Testis (tissue), 3 donors: ENCODE data around the gene RETSAT. TPM values are rescaled to one million over a fixed set of nuclear protein-coding genes. Genes with fewer than 3 reads are reported as not detected.

Source experiments
- DNase-seq: peaks from one replicate; pipeline ENCODE4 v3.0.0-alpha.2; 2019
- H3K27ac ChIP-seq, 2 donors: fragments of 200-600 bp; sonication (generic); one replicate each; pipeline ENCODE4 v1.5.1; 2019
- H3K27me3 ChIP-seq: fragments of 200-600 bp; sonication (generic); one replicate; pipeline ENCODE4 v1.5.1; 2019
- H3K36me3 ChIP-seq: fragments of 200-600 bp; sonication (generic); one replicate; pipeline ENCODE4 v1.5.1; 2017; ENCODE audit warnings: low read depth; ENCODE audit errors: missing control alignments
- H3K4me1 ChIP-seq: fragments of 200-600 bp; sonication (generic); one replicate; pipeline ENCODE4 v1.5.1; 2019
- H3K4me3 ChIP-seq, 2 donors: fragments of 200-600 bp; sonication (generic); one replicate each; pipeline ENCODE4 v1.5.1; 2017 to 2019
- H3K9me3 ChIP-seq: fragments of 200-600 bp; sonication (generic); one replicate; pipeline ENCODE4 v1.5.1; 2017
- CTCF ChIP-seq, 3 experiments: fragments of 450-650 bp in 2 of 3; fragments of 200-600 bp in 1 of 3; sonication (generic) in 1 of 3; IDR thresholded peaks; one replicate each; pipeline ENCODE4 v1.5.1; 2016 to 2019; ENCODE audit warnings: antibody characterized with exemption in 3 of 3, mild to moderate bottlenecking in 2 of 3, moderate library complexity in 1 of 3
- POLR2A ChIP-seq: fragments of 450-650 bp; IDR thresholded peaks from one replicate; pipeline ENCODE4 v1.6.1; 2017; ENCODE audit warnings: antibody characterized with exemption, mild to moderate bottlenecking, moderate library complexity
- WGBS, 2 donors: methylation state at CpG; one replicate each; pipeline ENCODE4 v1.1.5; 2018; 5-methylcytosine and 5-hydroxymethylcytosine counted together
- intact Hi-C: fragments of 100-400 bp; cut with DNase I; formaldehyde crosslinking; loops from one replicate; pipeline ENCODE4 v1.15.1; 2023; ENCODE audit warnings: low total_unique reads
- polyA plus RNA-seq: library from polyadenylated mRNA; stranded (reverse); fragments of 350-450 nt; fragmentation: Illumina TruSeq; extraction: RNeasy Lipid Tissue Mini Kit (QIAGEN cat#74804); gene quantifications from one replicate; pipeline ENCODE4 v1.2.3, GENCODE V29; 2014; ENCODE audit warnings: low read depth, low replicate concordance; ENCODE audit not compliant: insufficient read depth
- total RNA-seq, 2 donors: library from RNA; depleted of rRNA; stranded (reverse); fragments of >200 nt; gene quantifications; one replicate each; pipeline ENCODE4 v1.2.3, GENCODE V29; 2016

RETSAT gene
- total and polyA plus RNA-seq, 3 donors from 2014 or later = 49.7 to 60.5 (median 54.0) TPM

- intact Hi-C loops = no loop called here
- no peak for DNase-seq
- H3K4me3 ChIP-seq = no peak overlapping the region
- no peaks in the 10 kb centered on the region for H3K9me3 ChIP-seq
- H3K36me3 ChIP-seq = no peaks in the 10 kb centered on the region
- 92 to 97% methylated on average over 4 of the region's 4 CpGs for WGBS, 2 donors
- no peaks in the 10 kb centered on the region for H3K27me3 ChIP-seq
- peaks cover 16% of the 10 kb centered on the region for H3K4me1 ChIP-seq
- no peak overlapping the region for H3K27ac ChIP-seq
- TF ChIP-seq CTCF (IDR thresholded peaks at IDR 0.05) (no peak), POLR2A (no peak)
These were observed 39.5 kb upstream of the RETSAT start for GRCh38 chr2:85393836-85394235.

DNA sequence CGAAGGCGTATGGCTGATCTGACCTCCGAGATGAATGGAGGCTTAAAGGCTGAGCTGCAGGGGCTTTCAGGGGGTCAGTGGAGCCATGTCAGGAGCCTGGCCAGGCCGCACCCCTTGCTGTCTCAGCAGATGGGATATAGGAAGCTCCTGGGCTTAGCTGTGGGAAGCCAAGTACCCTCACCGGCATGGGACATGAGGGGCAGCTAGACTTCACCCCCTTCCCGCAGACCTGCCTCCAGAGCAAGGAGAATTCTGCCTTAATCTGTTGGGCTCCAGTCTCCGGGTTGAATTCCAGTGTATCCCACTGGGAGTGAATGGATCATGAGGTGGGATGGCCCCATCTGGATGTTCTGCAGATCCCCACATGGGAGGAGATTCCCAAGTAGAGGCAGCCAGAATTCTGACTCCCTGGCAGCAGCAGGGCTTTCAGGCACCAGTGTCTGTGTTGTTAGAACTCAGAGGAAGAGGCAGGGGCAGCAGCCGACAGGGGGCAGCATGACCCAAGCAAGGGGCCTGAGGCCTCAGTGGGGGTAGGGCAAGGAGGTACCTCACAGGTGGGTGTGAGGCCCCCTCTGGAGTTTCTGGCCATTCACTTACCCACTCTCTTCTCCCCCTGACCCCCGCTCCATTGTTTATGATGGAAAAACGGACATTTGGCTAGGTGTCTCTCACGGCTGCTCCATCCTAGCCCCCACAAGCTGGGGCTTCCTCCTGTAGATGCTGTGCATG, 36.8 kb upstream of the RETSAT start:
- peaks cover under 1% of the 10 kb centered on the region for H3K4me1 ChIP-seq
- H3K27ac ChIP-seq = no peak overlapping the region
- intact Hi-C loops = no loop called here
- peak; percentile 72 for DNase-seq
- 79 to 83% methylated on average over 5 to 11 of the region's 11 CpGs for WGBS, 2 donors
- no peak overlapping the region for H3K4me3 ChIP-seq
- no peaks in the 10 kb centered on the region for H3K27me3 ChIP-seq
- no peaks in the 10 kb centered on the region for H3K36me3 ChIP-seq
- TF ChIP-seq CTCF (IDR thresholded peaks at IDR 0.05) (peak; percentile 15 to 40 (median 33)), POLR2A (no peak)
- no peaks in the 10 kb centered on the region for H3K9me3 ChIP-seq

- intact Hi-C loops = no loop called here
- 90 to 91% methylated on average over 9 of the region's 9 CpGs for WGBS, 2 donors
- H3K36me3 ChIP-seq = no peaks in the 10 kb centered on the region
These were observed 34.7 kb upstream of the RETSAT start for GRCh38 chr2:85388878-85389538.

GRCh38 chr2:85387754-85388153, 33.4 kb upstream of the RETSAT start:
- DNase-seq = no peak
- no peak overlapping the region for H3K27ac ChIP-seq
- 90 to 94% methylated on average over 2 of the region's 2 CpGs for WGBS, 2 donors
- no peak for TF ChIP-seq CTCF (IDR thresholded peaks at IDR 0.05)
- TF ChIP-seq POLR2A = no peak
- H3K4me3 ChIP-seq = no peak overlapping the region
- H3K36me3 ChIP-seq = no peaks in the 10 kb centered on the region
- no peaks in the 10 kb centered on the region for H3K9me3 ChIP-seq
- H3K27me3 ChIP-seq = no peaks in the 10 kb centered on the region
- no peaks in the 10 kb centered on the region for H3K4me1 ChIP-seq
- intact Hi-C loops = no loop called here

More at GRCh38 chr2:85388878-85389538, 34.7 kb upstream of the RETSAT start:
- H3K27ac ChIP-seq = no peak overlapping the region
- H3K4me1 ChIP-seq = no peaks in the 10 kb centered on the region
- no peak overlapping the region for H3K4me3 ChIP-seq
- DNase-seq = no peak
- no peaks in the 10 kb centered on the region for H3K9me3 ChIP-seq
- TF ChIP-seq CTCF (IDR thresholded peaks at IDR 0.05) (no peak), POLR2A (no peak)
- no peaks in the 10 kb centered on the region for H3K27me3 ChIP-seq
